ENCODE measurements around the gene MBTD1. TPM values are rescaled to one million over a fixed set of nuclear protein-coding genes. Genes with fewer than 3 reads are reported as not detected.

The MBTD1 gene
- total RNA-seq, 4 donors from 2014 or later, result 15.3 to 91.7 (median 25.8) TPM

GRCh38 chr17:51200846-51201245, 59.0 kb downstream of the MBTD1 start:
- no peak for DNase-seq (ENCODE audit: low spot score in 2 of 2)
- H3K36me3 ChIP-seq, result peaks cover 81% of the 10 kb centered on the region
- H3K9me3 ChIP-seq, result no peaks in the 10 kb centered on the region
- no peaks in the 10 kb centered on the region for H3K27me3 ChIP-seq
- H3K27ac ChIP-seq, result no peak overlapping the region
- no peaks in the 10 kb centered on the region for H3K4me1 ChIP-seq
- 98% methylated on average over 2 of the region's 2 CpGs for WGBS
- no peak for TF ChIP-seq CTCF (IDR thresholded peaks at IDR 0.05)
- no peak for TF ChIP-seq POLR2AphosphoS5 (IDR thresholded peaks at IDR 0.05)
- TF ChIP-seq EP300 (IDR thresholded peaks at IDR 0.05), result no peak
- no peak for TF ChIP-seq POLR2A (IDR thresholded peaks at IDR 0.05)
- no peak overlapping the region for H3K4me3 ChIP-seq

- 91% methylated on average over 6 of the region's 6 CpGs for WGBS
- no peak overlapping the region for H3K4me3 ChIP-seq
- no peaks in the 10 kb centered on the region for H3K27me3 ChIP-seq
- TF ChIP-seq EP300 (IDR thresholded peaks at IDR 0.05) (no peak), POLR2A (IDR thresholded peaks at IDR 0.05) (no peak), CTCF (IDR thresholded peaks at IDR 0.05) (no peak), POLR2AphosphoS5 (IDR thresholded peaks at IDR 0.05) (no peak)
- no peak overlapping the region for H3K27ac ChIP-seq
- peaks cover 81% of the 10 kb centered on the region for H3K36me3 ChIP-seq
- no peaks in the 10 kb centered on the region for H3K4me1 ChIP-seq
- DNase-seq (ENCODE audit: low spot score in 2 of 2), result no peak
- H3K9me3 ChIP-seq, result no peaks in the 10 kb centered on the region
These were observed 59.6 kb downstream of the MBTD1 start for GRCh38 chr17:51200295-51200694.

GRCh38 chr17:51197754-51198153, 62.1 kb downstream of the MBTD1 start:
- H3K27ac ChIP-seq, result no peak overlapping the region
- no peaks in the 10 kb centered on the region for H3K4me1 ChIP-seq
- peaks cover 81% of the 10 kb centered on the region for H3K36me3 ChIP-seq
- no peak for DNase-seq (ENCODE audit: low spot score in 2 of 2)
- H3K9me3 ChIP-seq, result no peaks in the 10 kb centered on the region
- TF ChIP-seq EP300 (IDR thresholded peaks at IDR 0.05), result no peak
- no peak for TF ChIP-seq POLR2AphosphoS5 (IDR thresholded peaks at IDR 0.05)
- TF ChIP-seq CTCF (IDR thresholded peaks at IDR 0.05), result no peak
- TF ChIP-seq POLR2A (IDR thresholded peaks at IDR 0.05), result no peak
- no peaks in the 10 kb centered on the region for H3K27me3 ChIP-seq
- H3K4me3 ChIP-seq, result no peak overlapping the region
- 97% methylated on average over 4 of the region's 4 CpGs for WGBS

GRCh38 chr17:51191895-51192294, 68.0 kb downstream of the MBTD1 start:
- Histone ChIP-seq H3K4me3 (no peak overlapping the region), H3K27me3 (no peaks in the 10 kb centered on the region), H3K36me3 (peaks cover 78% of the 10 kb centered on the region), H3K27ac (no peak overlapping the region), H3K4me1 (no peaks in the 10 kb centered on the region), H3K9me3 (no peaks in the 10 kb centered on the region)
- TF ChIP-seq EP300 (IDR thresholded peaks at IDR 0.05), result no peak
- no peak for TF ChIP-seq CTCF (IDR thresholded peaks at IDR 0.05)
- TF ChIP-seq POLR2A (IDR thresholded peaks at IDR 0.05), result no peak
- TF ChIP-seq POLR2AphosphoS5 (IDR thresholded peaks at IDR 0.05), result no peak
- 78% methylated on average over 2 of the region's 2 CpGs for WGBS
- DNase-seq (ENCODE audit: low spot score in 2 of 2), result no peak

GRCh38 chr17:51189628-51190027, 70.2 kb downstream of the MBTD1 start:
- no peak for DNase-seq (ENCODE audit: low spot score in 2 of 2)
- H3K27ac ChIP-seq, result no peak overlapping the region
- no peaks in the 10 kb centered on the region for H3K27me3 ChIP-seq
- 50% methylated on average over 1 of the region's 1 CpG for WGBS
- no peak overlapping the region for H3K4me3 ChIP-seq
- peaks cover 75% of the 10 kb centered on the region for H3K36me3 ChIP-seq
- H3K4me1 ChIP-seq, result no peaks in the 10 kb centered on the region
- no peaks in the 10 kb centered on the region for H3K9me3 ChIP-seq
- no peak for TF ChIP-seq EP300 (IDR thresholded peaks at IDR 0.05)
- TF ChIP-seq POLR2A (IDR thresholded peaks at IDR 0.05), result no peak
- TF ChIP-seq POLR2AphosphoS5 (IDR thresholded peaks at IDR 0.05), result no peak
- no peak for TF ChIP-seq CTCF (IDR thresholded peaks at IDR 0.05)

All from suprapubic skin (tissue), 4 donors.